Measurements from ENCODE around the gene JADE1.

Gene JADE1

DNA sequence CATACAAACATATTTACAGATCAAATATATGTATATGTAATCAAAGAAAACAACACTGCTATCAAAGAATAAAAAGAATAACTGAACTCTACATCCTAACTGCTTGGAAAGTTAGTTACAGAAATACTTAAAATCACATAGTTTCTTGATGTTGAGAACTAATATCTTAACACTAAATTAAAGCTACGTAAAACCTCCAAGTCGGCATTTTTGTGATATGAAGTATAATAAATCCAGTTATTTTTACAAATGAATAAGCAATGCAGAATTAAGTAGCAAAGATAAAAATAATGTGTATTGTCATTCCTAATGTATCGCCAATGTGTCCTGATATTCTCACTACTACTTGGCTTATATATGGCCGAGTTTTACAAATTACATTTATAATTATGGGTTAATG, 68.4 kb downstream of the JADE1 start:
- DNase-seq (ENCODE audit: low spot score) = no peak

DNA sequence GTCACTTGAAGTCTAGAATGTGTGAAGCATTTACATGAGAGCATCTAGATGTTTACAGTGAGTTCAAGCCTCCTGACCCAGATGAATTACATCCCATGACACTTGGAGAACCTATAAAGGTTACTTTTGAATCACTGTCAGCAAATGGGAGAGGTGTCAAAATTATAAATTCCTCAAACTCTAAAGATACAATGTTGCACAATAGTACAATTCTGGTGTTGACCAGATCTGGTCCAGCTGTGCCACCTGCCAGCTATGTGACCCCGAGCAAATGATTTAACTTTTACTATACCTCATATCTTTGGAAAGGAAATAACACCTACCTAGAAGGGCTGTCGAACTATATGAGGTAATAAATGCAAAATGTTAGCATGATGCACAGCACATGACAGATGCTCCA, 69.8 kb downstream of the JADE1 start:
- no peak for DNase-seq (ENCODE audit: low spot score)

DNA sequence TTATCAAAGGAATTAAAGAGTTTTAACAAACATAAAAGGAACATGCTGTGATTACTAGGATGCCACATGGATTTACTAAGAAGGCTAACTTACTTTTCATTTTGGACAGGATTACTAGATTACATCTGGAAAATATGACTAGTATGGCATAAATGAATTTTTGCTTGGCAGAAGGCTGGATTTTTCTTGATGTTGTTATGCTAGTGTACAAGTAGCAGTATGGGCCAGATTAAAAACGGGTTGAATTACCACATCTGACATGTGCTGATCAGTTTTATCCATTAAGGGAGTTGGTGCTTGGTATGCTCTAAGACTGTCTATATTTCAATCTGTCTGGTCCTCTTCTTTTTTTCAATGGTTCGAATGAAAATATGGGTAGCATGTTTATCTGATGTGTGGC, 70.5 kb downstream of the JADE1 start:
- no peak for DNase-seq (ENCODE audit: low spot score)

DNA sequence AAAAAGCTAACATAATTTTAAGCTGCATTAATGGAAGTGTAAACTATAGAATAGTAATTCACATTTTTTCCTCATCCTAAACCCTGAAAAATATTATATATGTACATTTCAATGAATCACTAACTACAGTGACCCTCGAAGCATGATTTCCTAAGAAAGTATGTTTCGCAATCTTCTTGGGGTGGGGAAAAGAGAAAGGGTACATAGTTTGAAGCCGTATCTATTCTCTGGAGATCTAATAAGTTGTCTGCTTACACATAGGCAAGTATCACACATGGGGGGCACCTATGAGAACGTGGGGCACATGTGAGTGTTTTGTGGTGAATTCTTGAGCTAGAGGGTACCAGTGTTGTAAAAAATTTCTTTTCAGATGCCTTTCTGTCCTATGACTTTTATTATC, 71.2 kb downstream of the JADE1 start:
- DNase-seq (ENCODE audit: low spot score) = no peak

DNA sequence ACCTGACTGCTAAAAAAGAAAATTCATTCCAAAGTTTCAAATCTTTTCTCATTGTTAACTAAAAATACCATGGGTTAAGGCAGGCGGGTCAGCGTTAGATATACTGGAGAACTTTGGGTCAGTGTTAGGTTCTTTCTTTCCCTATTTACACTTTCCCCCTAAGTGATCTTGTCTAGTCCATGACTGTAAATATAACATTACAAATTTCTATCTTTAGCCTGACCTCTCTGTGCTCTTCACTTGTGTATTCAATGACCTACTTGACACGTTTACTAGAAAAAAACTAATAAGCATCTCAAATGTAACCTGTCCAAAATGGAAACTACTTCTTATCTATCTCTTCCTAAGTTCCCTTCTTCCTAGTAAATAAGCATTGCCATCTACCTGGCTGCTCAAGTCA, 95.3 kb downstream of the JADE1 start:
- DNase-seq (ENCODE audit: low spot score) = no peak

DNA sequence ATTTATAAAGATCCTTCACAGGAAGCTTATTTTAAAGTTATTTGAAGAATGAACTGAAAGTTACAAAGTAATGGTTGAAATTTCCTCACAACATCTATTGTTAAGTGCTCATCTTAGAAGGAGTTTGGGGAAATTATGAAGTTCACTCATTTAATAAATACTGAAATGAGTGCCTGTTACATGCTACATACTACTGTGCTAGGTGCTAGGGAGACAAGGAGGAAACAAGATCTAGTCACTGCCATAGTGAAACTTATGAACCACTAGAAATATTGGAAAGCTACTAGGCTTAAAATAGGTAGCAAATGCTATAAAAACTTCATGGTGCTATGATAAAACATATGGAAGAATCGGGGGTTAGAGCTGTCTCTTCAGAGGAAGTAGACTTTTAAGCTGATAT, 97.1 kb downstream of the JADE1 start:
- no peak for DNase-seq (ENCODE audit: low spot score)

DNA sequence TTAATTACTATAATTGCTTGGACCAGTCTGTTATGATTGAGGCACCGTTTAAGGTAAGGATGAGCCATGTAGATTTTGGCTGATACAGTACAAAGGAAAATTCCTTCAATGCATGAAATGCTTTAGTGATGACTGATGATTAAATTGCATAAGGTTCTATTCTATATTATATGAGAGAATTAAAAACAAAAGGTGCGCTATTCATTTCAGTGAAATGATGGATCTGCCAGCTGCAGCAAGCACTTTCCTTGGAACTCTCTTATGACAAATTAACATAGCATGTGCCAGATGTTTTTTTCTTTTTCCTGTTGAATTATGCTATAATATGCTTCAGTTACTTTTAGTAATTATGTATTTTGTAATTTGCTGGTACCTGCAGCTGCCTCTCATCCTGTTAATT, 98.5 kb downstream of the JADE1 start:
- DNase-seq (ENCODE audit: low spot score) = no peak

DNA sequence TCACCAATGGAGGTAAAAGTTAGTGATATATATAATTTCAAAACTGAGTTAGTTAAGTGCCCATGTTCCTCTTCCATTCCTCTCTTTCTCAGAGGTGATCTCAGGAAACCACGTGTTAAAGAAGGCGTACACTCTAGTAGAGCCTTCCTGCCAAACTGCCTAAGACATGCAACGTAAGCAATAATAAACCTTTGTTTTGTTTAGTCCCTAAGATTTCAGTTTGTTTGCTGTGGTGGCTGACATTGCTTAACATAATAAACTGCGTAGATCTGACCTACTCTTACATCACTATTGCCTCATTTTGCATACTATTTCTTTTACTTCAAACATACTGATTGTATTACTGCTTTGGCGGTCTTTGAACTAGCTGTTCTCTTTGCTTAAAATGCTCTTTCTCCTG, 99.2 kb downstream of the JADE1 start:
- no peak for DNase-seq (ENCODE audit: low spot score)

DNA sequence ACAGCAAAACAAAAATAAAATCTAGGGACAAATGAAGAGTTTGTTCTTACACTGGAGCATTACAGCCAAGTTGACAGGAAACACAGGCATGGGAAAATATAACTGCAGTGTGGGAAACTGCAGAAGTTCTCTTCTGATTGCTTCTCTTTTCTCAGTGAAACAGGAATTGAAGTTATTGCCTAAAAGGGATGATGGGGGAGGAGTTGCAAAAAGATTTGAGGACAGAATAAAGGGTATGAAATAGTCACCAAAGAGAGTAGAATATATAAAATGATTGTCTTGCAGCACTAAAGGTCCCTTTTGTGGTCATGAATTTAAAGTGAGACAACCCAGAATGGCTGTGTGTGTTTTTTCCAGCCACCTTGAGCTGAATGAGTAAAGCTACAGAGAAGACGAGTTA, 103.7 kb downstream of the JADE1 start:
- DNase-seq (ENCODE audit: low spot score) = peak; percentile 35

DNA sequence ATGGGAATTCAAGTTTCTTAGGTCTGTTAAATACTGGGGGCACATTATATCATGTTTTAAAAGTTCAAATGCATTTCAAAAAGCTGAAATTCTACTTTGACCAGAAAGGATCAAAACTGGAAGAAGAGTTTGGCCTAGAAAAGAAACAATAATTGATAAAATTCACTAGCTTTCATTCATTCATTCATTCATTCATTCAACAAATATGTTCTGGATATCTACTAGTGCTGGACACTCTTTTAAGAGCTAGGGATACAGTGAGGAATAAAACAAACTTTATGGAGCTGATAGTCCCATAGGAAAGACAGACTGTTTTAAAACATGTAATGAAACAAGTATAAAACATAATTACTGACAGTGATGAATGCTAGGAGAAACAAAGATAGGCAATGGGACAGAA, 106.0 kb downstream of the JADE1 start:
- no peak for DNase-seq (ENCODE audit: low spot score)

DNA sequence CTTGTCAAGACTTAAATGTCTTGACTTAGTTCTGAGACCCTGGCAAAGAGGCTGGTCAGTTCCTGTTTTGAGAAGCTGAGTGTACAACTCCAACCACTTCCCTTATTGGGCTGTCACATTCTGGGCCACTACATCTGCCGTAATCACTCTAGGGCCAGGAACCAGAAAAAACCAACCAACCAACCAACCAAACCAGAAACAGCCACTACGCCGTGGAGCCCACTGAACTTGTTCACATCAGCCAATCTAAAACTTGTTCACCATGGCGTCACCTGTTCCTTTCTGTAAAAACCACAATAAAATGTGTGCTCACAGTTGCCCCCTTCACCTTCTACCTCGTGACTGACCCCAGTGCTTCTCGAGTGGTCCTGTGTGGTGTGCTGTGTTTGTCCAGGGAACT, 107.3 kb downstream of the JADE1 start:
- DNase-seq (ENCODE audit: low spot score) = peak; percentile 44

DNA sequence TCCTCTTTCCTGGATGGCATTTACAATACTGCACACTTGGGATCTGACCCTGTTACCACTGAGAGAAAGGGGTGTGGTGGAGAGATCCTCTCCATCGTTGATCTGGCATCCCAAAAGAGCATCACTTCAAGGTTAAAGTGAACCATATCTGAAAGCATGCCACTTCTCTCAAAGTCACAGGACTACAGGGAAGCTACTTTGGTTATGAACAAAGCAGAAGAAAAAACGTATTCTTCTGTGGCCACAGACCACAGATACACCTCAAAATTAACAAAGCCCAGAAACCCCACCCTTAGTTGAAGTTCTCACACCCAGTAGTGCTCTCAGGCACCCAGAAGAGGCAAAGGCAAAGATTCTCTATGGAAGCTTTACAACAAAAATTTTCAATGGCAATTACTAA, 108.3 kb downstream of the JADE1 start:
- DNase-seq (ENCODE audit: low spot score) = no peak

DNA sequence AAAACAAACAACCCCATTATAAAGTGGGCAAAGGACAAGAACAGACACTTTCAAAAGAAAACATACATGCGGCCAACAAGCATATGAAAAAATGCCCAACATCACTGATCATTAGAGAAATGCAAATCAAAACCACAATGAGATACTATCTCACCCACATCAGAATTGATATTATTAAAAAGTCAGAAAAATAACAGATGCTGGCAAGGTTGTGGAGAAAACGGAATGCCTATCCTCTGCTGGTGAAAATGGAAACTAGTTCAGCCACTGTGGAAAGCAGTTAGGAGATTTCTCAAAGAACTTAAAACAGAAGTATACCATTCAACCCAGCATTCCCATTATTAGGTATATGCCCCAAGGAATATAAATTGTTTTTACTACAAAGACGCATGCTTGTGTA, 112.5 kb downstream of the JADE1 start:
- DNase-seq (ENCODE audit: low spot score) = no peak

Measured in putamen (tissue), 1 donor.